Measurements from ENCODE around the gene POU6F2. TPM values are rescaled to one million over a fixed set of nuclear protein-coding genes. Genes with fewer than 3 reads are reported as not detected.

The POU6F2 gene
- total RNA-seq, 2 experiments from 2014 or later, result 0.32 TPM; not detected in 1

DNA sequence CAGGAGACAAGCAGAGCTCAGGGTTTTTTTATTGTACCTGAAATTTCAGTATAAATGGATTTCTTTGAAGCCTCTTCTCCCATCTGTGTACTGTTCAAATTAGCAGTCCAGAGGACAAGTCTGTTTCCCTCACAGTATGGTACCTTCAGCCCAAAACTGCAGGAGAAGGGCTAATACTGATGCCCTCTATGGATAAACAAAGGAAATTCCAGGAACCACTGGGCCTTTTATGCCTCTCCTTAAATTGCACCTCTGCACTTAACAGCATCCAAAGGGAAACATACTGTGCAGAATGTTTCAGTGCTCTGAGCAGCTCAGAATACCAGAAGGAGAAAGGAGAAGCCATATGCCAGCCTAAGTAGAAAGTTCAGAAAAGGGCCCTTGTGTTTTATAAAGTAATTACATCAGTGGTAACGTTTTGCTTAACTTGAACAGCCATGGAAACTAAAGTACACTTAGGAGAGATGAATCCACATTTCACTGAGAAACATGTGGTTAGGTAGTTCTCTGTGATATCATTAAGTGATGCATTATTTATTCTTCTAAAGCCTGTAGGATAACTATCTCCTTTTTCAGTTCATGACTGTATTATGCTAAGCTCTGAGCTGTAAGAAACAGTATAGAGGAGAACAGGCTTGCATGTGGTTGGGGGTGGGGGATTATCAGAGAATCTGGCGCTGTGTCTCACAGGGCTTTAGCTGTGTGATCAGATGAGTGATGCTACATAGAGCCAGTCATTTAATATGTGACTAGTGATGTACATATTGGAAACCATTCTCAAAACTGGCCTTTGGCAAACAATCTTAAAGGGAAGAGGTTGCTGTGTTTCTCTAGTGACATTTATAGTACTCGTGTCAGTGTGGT, 111.3 kb downstream of the POU6F2 start:
- ATAC-seq (no peak), DNase-seq (no peak)
- Mint-ChIP-seq H3K4me3 (no peak overlapping the region), H3K36me3 (no peaks in the 10 kb centered on the region), H3K27me3 (peaks cover 14% of the 10 kb centered on the region), H3K9me3 (ENCODE audit: low read depth) (no peaks in the 10 kb centered on the region), H3K4me1 (no peaks in the 10 kb centered on the region), H3K27ac (no peak overlapping the region)
- CTCF ChIA-PET, result no interaction called here

DNA sequence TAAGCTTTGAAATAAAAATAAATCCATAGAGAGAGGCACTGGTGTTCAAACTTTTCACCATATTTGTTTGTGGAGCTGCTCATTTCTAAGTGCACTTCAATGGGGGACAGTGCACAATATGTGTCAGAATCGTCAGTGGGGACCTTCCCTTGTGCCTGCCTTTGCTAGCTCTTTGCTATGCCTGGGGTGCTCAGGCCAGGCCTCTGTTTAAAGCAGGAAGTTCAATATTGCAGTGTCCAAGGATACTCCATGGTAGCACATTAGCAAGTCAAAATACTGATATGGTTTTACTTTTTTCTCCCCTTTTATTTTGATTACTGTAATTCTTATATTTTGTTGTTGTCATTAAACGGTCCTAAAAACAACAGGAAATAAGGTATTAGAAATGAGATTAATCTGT, 113.4 kb downstream of the POU6F2 start:
- ATAC-seq (no peak), DNase-seq (no peak)
- CTCF ChIA-PET, result no interaction called here
- Mint-ChIP-seq H3K4me3 (no peak overlapping the region), H3K27me3 (peaks cover 5% of the 10 kb centered on the region), H3K36me3 (no peaks in the 10 kb centered on the region), H3K4me1 (no peaks in the 10 kb centered on the region), H3K9me3 (ENCODE audit: low read depth) (no peaks in the 10 kb centered on the region), H3K27ac (no peak overlapping the region)

DNA sequence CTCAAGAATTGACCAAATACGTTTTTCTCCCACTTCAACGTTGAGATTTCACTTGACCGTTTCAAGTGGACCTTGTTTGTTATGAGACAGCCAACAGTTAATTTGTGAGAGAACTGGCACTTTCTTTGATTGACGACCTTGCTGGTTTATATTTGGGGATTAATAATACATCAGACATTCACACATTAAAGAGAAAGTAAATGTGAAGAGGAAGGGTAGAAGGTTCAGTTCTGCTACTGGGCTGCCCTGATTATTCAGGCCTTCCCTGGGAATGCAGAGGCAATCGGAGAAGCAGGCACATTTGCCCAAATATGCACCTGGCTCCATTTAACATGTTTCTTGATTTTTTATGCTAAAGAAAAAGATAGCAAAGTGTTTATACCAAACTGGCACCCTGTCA, 114.1 kb downstream of the POU6F2 start:
- Mint-ChIP-seq H3K36me3 (no peaks in the 10 kb centered on the region), H3K27me3 (peaks cover 3% of the 10 kb centered on the region), H3K4me1 (no peaks in the 10 kb centered on the region), H3K9me3 (ENCODE audit: low read depth) (no peaks in the 10 kb centered on the region), H3K27ac (no peak overlapping the region), H3K4me3 (no peak overlapping the region)
- DNase-seq (no peak), ATAC-seq (no peak)
- CTCF ChIA-PET, result interaction anchor here (1.2 kb wide), 1 partner anchor 9 kb away, joined by 3 read pairs; no protein-coding TSS in a partner anchor

DNA sequence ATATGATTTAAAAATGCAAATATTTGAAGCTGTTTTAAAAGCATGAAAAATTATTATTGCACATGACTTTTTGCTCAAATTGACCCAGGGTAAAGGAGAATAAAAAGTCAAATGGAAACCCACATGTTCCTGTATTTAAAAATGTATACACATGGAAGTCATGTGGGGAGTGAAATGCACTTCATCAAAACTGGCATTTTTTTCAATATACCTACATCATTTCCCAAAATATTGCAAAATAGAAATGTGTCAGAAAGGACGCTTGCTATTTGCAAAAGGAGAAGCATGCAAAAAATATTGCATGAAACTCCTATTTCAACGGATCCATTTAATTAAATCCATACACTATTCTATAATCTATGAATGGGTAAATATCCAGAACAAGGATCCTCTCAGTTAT, 117.0 kb downstream of the POU6F2 start:
- Mint-ChIP-seq H3K4me3 (no peak overlapping the region), H3K36me3 (no peaks in the 10 kb centered on the region), H3K27ac (no peak overlapping the region), H3K27me3 (peaks cover 3% of the 10 kb centered on the region), H3K9me3 (ENCODE audit: low read depth) (no peaks in the 10 kb centered on the region), H3K4me1 (no peaks in the 10 kb centered on the region)
- ATAC-seq (no peak), DNase-seq (no peak)
- CTCF ChIA-PET, result no interaction called here

DNA sequence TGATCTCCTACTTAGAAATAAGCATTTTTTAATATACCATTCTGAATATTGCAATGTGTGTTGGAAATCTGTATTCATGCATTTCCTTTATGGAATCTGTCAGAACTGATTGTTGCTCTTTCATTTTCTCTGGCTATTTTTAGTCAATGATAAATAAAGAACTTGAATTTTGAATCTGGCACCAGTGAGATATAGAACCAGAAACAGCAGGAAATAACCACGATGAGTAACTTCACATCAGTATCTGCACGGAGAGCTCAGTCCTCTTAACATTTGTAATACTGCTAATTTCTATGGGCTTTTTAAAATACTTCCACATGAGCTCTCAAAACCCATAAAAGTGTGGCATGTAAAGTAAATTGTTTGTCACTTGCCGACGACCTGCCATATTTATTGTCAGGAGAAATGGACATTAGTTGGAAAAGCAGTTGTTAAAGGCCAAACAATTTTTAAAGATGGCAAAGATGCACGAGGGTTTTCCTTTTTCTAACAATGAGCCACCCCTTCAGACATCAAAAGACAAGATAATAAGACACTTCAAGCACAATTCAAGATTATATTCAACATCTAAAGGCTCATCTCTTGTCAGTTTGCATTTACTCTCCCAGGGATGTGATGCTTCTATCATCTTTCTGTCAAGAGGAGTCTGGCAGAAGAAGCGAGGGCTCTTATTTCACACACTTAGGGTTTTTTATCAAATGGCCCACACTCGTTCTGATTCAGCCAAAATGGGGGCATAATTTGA, 118.3 kb downstream of the POU6F2 start:
- no peaks in the 10 kb centered on the region for H3K36me3 Mint-ChIP-seq
- ATAC-seq, result no peak
- CTCF ChIA-PET, result no interaction called here

DNA sequence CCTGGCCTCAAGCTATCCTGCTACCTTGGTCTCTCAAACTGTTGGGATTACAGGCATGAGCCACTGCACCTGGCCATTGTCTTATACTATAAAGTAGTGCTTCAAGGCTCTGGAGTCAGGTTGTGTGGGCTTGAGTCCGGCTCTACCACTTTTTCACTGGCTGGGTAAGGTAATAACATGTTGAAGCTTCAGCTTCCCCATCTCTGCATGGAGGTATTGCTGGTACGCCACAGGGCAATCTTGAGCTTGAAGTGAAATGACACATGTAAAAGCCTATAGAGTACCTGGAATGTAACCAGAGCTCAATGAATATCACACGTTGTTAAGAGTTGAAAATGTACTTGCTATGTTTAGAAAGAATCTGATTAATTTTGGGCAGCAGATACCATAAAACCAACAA, 120.8 kb downstream of the POU6F2 start:
- ATAC-seq, result no peak
- H3K27ac Mint-ChIP-seq, result no peak overlapping the region
- no peaks in the 10 kb centered on the region for H3K36me3 Mint-ChIP-seq
- CTCF ChIA-PET, result no interaction called here
- no peaks in the 10 kb centered on the region for H3K9me3 Mint-ChIP-seq (ENCODE audit: low read depth)
- H3K27me3 Mint-ChIP-seq, result no peaks in the 10 kb centered on the region
- no peak overlapping the region for H3K4me3 Mint-ChIP-seq
- no peak for DNase-seq
- H3K4me1 Mint-ChIP-seq, result no peaks in the 10 kb centered on the region

More for the DNA sequence above, 118.3 kb downstream of the POU6F2 start:
- no peaks in the 10 kb centered on the region for H3K9me3 Mint-ChIP-seq (ENCODE audit: low read depth)
- H3K27ac Mint-ChIP-seq, result no peak overlapping the region
- H3K27me3 Mint-ChIP-seq, result peaks cover 3% of the 10 kb centered on the region
- DNase-seq, result no peak
- no peak overlapping the region for H3K4me3 Mint-ChIP-seq
- no peaks in the 10 kb centered on the region for H3K4me1 Mint-ChIP-seq

DNA sequence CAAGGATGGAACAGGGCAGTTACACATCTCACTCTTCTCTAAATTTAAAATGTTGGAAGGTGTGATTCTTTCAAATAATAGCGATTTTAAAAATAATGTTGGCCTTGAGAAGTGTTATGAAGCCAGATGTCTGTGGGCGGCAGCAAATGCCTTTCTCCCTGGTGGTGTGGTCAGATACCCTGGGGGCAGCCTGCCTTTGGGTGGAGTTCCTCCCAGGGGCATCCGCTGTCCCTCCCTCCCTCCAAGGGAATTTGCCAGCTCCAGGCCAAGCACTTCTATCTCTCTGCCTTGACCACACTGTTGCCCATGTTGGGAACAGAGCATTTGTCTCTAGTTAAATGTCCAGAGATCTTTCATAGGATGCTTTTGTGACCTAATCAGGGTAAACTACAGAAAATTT, 121.4 kb downstream of the POU6F2 start:
- ATAC-seq (no peak), DNase-seq (no peak)
- Mint-ChIP-seq H3K36me3 (no peaks in the 10 kb centered on the region), H3K27me3 (no peaks in the 10 kb centered on the region), H3K27ac (no peak overlapping the region), H3K4me3 (no peak overlapping the region), H3K9me3 (ENCODE audit: low read depth) (no peaks in the 10 kb centered on the region), H3K4me1 (no peaks in the 10 kb centered on the region)
- CTCF ChIA-PET, result no interaction called here

DNA sequence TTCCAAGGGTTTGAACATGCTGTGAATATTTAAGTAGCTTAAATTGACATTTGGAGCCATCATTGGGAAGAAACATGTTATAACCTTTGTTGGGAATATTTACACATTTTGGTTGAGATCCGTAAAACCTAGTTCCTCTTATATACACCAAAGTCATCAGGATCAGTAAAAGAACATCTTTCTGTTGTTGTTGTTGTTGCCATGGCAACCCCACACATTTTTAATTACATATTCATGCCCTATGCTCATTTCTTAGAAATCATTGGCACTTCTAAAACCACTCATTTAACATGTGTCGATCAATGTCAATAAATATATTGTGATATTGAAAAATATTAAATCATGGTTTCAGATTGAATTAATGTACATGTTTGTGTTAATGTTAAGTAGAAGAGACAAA, 122.6 kb downstream of the POU6F2 start:
- Mint-ChIP-seq H3K27me3 (no peaks in the 10 kb centered on the region), H3K9me3 (ENCODE audit: low read depth) (no peaks in the 10 kb centered on the region), H3K4me3 (no peak overlapping the region), H3K4me1 (no peaks in the 10 kb centered on the region), H3K36me3 (no peaks in the 10 kb centered on the region), H3K27ac (no peak overlapping the region)
- ATAC-seq (no peak), DNase-seq (no peak)
- CTCF ChIA-PET, result no interaction called here

DNA sequence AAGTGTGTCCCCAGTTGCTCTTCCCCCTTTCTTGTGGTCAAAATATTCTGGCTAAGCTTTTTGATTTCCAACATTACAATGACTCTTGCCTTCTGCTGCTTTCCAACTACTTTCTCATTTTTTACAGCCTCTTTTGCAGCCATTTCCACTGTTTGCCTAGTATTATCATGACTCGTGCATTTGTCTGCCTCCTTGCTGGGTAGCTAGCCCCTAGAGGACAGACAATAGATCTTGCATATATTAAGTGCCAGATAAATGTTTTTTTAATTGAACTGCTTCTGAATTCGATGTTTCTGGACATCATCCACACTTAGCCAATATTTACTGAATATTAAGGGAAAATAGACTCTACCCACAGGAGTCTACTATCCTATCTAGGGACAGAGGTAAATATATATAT, 124.5 kb downstream of the POU6F2 start:
- no peak for DNase-seq
- no peak overlapping the region for H3K27ac Mint-ChIP-seq
- H3K4me1 Mint-ChIP-seq, result no peaks in the 10 kb centered on the region
- CTCF ChIA-PET, result no interaction called here
- no peaks in the 10 kb centered on the region for H3K36me3 Mint-ChIP-seq
- H3K4me3 Mint-ChIP-seq, result no peak overlapping the region
- H3K27me3 Mint-ChIP-seq, result no peaks in the 10 kb centered on the region
- no peak for ATAC-seq
- no peaks in the 10 kb centered on the region for H3K9me3 Mint-ChIP-seq (ENCODE audit: low read depth)

DNA sequence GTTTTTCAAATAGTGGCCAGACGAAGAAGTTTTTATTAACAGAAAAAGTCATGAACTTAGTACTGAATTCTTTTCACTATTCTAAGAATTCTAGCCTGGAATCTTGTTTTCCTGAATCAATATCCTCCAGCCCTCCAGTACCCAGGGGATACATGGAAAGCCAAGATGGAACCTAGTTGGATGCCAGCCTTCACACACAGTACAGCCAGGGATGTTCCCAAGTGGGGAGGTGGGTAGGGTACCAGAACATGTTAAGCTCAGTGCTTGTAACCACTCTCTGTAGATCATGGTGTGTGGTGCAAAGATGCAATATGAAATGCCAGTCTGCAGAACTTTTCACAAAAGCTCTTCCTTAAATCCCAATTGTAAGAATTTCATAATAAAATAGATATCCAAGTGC, 128.0 kb downstream of the POU6F2 start:
- H3K4me1 Mint-ChIP-seq, result no peaks in the 10 kb centered on the region
- ATAC-seq (no peak), DNase-seq (no peak)
- H3K9me3 Mint-ChIP-seq (ENCODE audit: low read depth), result no peaks in the 10 kb centered on the region
- H3K27me3 Mint-ChIP-seq, result no peaks in the 10 kb centered on the region
- no peak overlapping the region for H3K4me3 Mint-ChIP-seq
- H3K27ac Mint-ChIP-seq, result no peak overlapping the region
- no peaks in the 10 kb centered on the region for H3K36me3 Mint-ChIP-seq
- CTCF ChIA-PET, result no interaction called here

DNA sequence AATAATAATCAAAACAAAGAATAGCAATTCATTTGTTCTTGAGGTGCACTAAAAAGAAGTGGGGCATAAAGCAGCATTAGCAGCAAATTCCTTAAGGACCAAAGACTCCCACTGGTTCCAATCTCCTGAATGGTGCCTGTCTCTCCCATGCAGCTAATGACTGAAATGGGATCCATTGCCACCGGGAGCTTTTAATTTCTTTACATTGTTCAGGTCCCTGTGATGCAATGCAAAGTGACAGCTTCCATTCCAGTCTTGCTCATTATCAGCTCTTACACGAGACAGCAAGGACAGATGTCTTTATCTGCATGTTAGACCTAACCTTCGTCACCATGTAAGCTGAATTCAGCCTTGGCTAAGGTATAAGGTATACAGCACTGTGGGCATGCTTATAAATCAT, 148.1 kb downstream of the POU6F2 start:
- CTCF ChIA-PET, result no interaction called here

DNA sequence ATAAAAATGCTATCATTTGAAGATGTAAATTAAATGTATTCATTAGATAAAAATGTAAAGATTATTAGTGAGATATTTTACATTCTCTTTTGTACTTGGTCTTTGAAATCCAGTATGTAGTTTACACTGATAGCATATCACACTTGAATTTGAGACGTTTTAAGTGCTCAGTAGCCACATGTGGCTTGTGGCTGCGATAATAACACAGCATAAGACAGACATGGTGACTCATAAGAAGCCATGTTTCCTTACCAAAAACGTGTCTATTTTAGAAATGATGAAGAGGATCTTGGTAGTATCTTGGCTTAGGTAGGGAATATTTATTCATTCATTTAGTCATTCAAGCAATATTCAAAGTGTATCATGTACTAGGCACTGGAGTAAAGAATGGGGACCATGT, 149.3 kb downstream of the POU6F2 start:
- no peaks in the 10 kb centered on the region for H3K36me3 Mint-ChIP-seq
- DNase-seq (no peak), ATAC-seq (no peak)
- H3K9me3 Mint-ChIP-seq (ENCODE audit: low read depth), result no peaks in the 10 kb centered on the region
- peaks cover 6% of the 10 kb centered on the region for H3K27me3 Mint-ChIP-seq
- no peaks in the 10 kb centered on the region for H3K4me1 Mint-ChIP-seq
- no peak overlapping the region for H3K27ac Mint-ChIP-seq
- CTCF ChIA-PET, result no interaction called here
- H3K4me3 Mint-ChIP-seq, result no peak overlapping the region

More for the DNA sequence above, 148.1 kb downstream of the POU6F2 start:
- H3K27me3 Mint-ChIP-seq, result no peaks in the 10 kb centered on the region
- H3K4me1 Mint-ChIP-seq, result no peaks in the 10 kb centered on the region
- no peaks in the 10 kb centered on the region for H3K36me3 Mint-ChIP-seq
- no peak overlapping the region for H3K4me3 Mint-ChIP-seq
- no peaks in the 10 kb centered on the region for H3K9me3 Mint-ChIP-seq (ENCODE audit: low read depth)
- ATAC-seq (no peak), DNase-seq (no peak)
- H3K27ac Mint-ChIP-seq, result no peak overlapping the region

DNA sequence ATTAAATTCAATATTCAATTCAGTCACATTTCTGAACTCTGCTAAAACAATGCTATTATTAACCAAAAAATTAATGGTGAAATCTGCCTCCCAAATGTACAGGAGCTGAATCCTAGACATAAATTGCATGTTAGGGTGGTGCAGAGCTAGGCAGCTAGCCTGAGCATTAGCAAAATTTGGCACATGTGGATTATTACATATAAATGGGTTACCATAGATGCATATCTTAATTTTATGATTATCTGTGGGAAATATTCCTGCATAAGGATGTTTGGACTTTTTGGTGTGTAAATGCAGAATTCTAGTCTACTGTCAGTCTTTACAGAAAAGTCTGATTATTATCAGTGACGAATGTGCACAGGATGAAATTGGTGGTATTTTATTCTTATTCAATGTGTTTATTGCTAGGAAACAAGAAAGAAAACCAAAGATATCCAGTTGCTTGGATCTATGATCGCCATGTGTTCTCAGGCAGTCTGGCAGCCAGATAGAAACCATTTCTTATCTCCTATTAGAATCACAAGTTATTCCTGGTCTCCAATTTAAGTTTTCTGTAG, 150.7 kb downstream of the POU6F2 start:
- Mint-ChIP-seq H3K36me3 (no peaks in the 10 kb centered on the region), H3K4me3 (no peak overlapping the region), H3K27ac (no peak overlapping the region), H3K9me3 (ENCODE audit: low read depth) (no peaks in the 10 kb centered on the region), H3K4me1 (no peaks in the 10 kb centered on the region), H3K27me3 (peaks cover 10% of the 10 kb centered on the region)
- ATAC-seq (no peak), DNase-seq (no peak)
- CTCF ChIA-PET, result no interaction called here

DNA sequence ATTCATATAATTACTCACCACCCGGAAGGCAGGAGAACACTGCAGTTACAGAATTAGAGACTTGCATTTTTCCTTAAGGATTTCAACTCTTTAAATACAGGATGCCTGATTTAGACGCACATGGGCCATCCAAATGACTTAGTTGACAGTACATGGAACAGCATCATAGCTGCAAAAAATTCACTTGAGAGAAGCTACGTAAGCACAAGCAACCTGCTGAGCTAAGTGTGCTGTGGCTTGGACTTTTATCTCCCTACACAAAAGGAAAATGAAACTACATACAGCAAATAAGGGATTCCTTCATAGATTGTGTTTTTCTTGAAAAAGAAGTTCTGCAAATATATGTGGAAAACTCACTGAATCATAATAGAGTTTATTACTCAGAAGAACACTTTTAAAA, 152.6 kb downstream of the POU6F2 start:
- Mint-ChIP-seq H3K9me3 (ENCODE audit: low read depth) (no peaks in the 10 kb centered on the region), H3K4me1 (no peaks in the 10 kb centered on the region), H3K36me3 (no peaks in the 10 kb centered on the region), H3K4me3 (peak overlapping the region; percentile 43), H3K27me3 (peaks cover 10% of the 10 kb centered on the region), H3K27ac (no peak overlapping the region)
- CTCF ChIA-PET, result no interaction called here
- DNase-seq (no peak), ATAC-seq (no peak)
